ENCODE data around the gene TGFBR3.

TGFBR3 gene

DNA sequence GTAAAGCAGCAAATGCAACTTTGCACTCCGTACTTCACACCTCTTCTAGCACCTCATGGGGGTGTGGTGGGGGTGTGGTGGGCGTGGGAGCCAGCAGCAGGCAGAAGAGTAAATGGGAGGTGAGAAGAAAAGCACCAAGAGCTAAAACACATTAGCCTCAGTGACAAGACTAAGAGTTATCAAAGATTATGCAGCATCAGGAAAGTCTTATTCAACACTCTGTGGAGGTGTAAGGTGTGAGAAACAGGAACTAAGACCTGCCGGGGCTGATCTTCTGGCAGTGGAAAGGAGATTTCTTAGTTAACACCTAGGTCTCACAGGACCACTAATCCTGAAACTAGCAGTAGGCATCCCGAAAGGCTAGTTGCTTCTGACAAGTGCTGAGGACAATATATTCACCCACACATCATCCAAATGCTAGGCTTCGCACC, 9.9 kb downstream of the TGFBR3 start:
- Histone ChIP-seq H3K27me3 (ENCODE audit: insufficient read depth, low read length) (no peaks in the 10 kb centered on the region), H3K36me3 (ENCODE audit: insufficient read depth, low read length) (no peaks in the 10 kb centered on the region), H3K4me3 (ENCODE audit: low read length) (no peak overlapping the region), H3K9me3 (ENCODE audit: low read length) (no peaks in the 10 kb centered on the region), H3K4me1 (ENCODE audit: insufficient read depth, low read length) (peaks cover 12% of the 10 kb centered on the region), H2AFZ (ENCODE audit: low read depth, low read length) (no peak overlapping the region)

- H3K36me3 ChIP-seq (ENCODE audit: insufficient read depth, low read length), result no peaks in the 10 kb centered on the region
Measured at GRCh38 chr1:91874167-91874566, 11.8 kb downstream of the TGFBR3 start.

DNA sequence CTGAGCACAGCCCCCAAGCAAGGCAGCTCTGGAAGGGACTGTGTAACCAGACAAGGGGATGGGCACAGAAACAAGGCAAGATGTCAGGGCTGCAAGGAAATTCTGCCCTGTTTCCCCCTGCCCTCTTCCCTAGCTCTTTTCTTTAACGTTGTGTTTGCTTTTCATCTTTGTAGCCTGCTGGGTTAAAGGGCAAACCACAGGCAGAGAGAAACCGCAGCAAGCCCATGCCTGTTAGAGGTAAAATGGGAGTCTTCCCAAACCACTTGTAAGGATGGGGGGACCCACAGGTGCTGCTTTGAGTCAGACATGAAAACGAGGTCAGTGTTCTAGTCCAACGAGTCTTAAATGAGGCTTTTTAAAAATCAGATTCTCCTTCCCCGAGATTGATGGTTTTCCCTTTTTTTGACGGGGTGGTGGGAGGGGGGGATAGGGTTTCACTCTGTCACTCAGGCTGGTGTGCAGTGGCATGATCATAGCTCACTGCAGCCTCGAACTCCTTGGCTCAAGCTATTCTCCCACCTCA, 13.3 kb downstream of the TGFBR3 start:
- no peak overlapping the region for H3K4me3 ChIP-seq (ENCODE audit: low read length)
- H3K27me3 ChIP-seq (ENCODE audit: insufficient read depth, low read length), result no peaks in the 10 kb centered on the region
- no peaks in the 10 kb centered on the region for H3K9me3 ChIP-seq (ENCODE audit: low read length)
- no peak overlapping the region for H2AFZ ChIP-seq (ENCODE audit: low read depth, low read length)
- no peaks in the 10 kb centered on the region for H3K36me3 ChIP-seq (ENCODE audit: insufficient read depth, low read length)
- H3K4me1 ChIP-seq (ENCODE audit: insufficient read depth, low read length), result peaks cover 12% of the 10 kb centered on the region

More at GRCh38 chr1:91874167-91874566, 11.8 kb downstream of the TGFBR3 start:
- Histone ChIP-seq H2AFZ (ENCODE audit: low read depth, low read length) (no peak overlapping the region), H3K4me3 (ENCODE audit: low read length) (no peak overlapping the region), H3K4me1 (ENCODE audit: insufficient read depth, low read length) (peaks cover 12% of the 10 kb centered on the region), H3K9me3 (ENCODE audit: low read length) (no peaks in the 10 kb centered on the region), H3K27me3 (ENCODE audit: insufficient read depth, low read length) (no peaks in the 10 kb centered on the region)

DNA sequence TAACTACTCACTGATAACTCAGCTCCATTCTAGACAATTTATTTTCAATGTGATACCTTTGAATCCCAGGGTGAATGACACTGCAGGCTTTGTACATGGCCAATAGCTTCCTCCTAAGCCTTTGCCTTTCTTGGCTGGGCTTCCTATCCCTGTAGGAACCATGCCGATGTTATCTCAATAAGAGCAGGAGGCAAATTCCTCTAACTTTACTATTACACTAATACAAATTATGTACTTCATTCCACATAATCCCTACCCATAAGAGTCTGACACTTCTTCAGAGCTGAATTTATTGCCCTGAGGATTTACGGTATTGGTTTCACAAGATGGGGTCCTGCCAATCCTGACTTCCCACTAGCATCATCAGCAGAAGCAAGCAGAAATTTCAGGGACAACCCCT, 14.0 kb downstream of the TGFBR3 start:
- H3K4me1 ChIP-seq (ENCODE audit: insufficient read depth, low read length), result peaks cover 12% of the 10 kb centered on the region
- H2AFZ ChIP-seq (ENCODE audit: low read depth, low read length), result no peak overlapping the region
- no peaks in the 10 kb centered on the region for H3K27me3 ChIP-seq (ENCODE audit: insufficient read depth, low read length)
- no peaks in the 10 kb centered on the region for H3K9me3 ChIP-seq (ENCODE audit: low read length)
- no peak overlapping the region for H3K4me3 ChIP-seq (ENCODE audit: low read length)
- no peaks in the 10 kb centered on the region for H3K36me3 ChIP-seq (ENCODE audit: insufficient read depth, low read length)

- H3K4me1 ChIP-seq (ENCODE audit: insufficient read depth, low read length), result peaks cover 12% of the 10 kb centered on the region
- no peaks in the 10 kb centered on the region for H3K36me3 ChIP-seq (ENCODE audit: insufficient read depth, low read length)
- H2AFZ ChIP-seq (ENCODE audit: low read depth, low read length), result no peak overlapping the region
- H3K9me3 ChIP-seq (ENCODE audit: low read length), result no peaks in the 10 kb centered on the region
- no peaks in the 10 kb centered on the region for H3K27me3 ChIP-seq (ENCODE audit: insufficient read depth, low read length)
- H3K4me3 ChIP-seq (ENCODE audit: low read length), result no peak overlapping the region
Measured at GRCh38 chr1:91870322-91870721, 15.6 kb downstream of the TGFBR3 start.

- Histone ChIP-seq H3K4me3 (ENCODE audit: low read length) (no peak overlapping the region), H3K9me3 (ENCODE audit: low read length) (no peaks in the 10 kb centered on the region), H3K27me3 (ENCODE audit: insufficient read depth, low read length) (no peaks in the 10 kb centered on the region), H3K4me1 (ENCODE audit: insufficient read depth, low read length) (no peaks in the 10 kb centered on the region), H3K36me3 (ENCODE audit: insufficient read depth, low read length) (no peaks in the 10 kb centered on the region), H2AFZ (ENCODE audit: low read depth, low read length) (no peak overlapping the region)
Measured at GRCh38 chr1:91866425-91866824, 19.5 kb downstream of the TGFBR3 start.

GRCh38 chr1:91864017-91864700, 21.8 kb downstream of the TGFBR3 start:
- no peaks in the 10 kb centered on the region for H3K36me3 ChIP-seq (ENCODE audit: insufficient read depth, low read length)
- no peak overlapping the region for H3K4me3 ChIP-seq (ENCODE audit: low read length)
- H2AFZ ChIP-seq (ENCODE audit: low read depth, low read length), result no peak overlapping the region
- no peaks in the 10 kb centered on the region for H3K4me1 ChIP-seq (ENCODE audit: insufficient read depth, low read length)
- no peaks in the 10 kb centered on the region for H3K9me3 ChIP-seq (ENCODE audit: low read length)
- H3K27me3 ChIP-seq (ENCODE audit: insufficient read depth, low read length), result no peaks in the 10 kb centered on the region

- Histone ChIP-seq H2AFZ (ENCODE audit: low read depth, low read length) (no peak overlapping the region), H3K4me1 (ENCODE audit: insufficient read depth, low read length) (no peaks in the 10 kb centered on the region), H3K9me3 (ENCODE audit: low read length) (no peaks in the 10 kb centered on the region), H3K27me3 (ENCODE audit: insufficient read depth, low read length) (no peaks in the 10 kb centered on the region), H3K36me3 (ENCODE audit: insufficient read depth, low read length) (no peaks in the 10 kb centered on the region), H3K4me3 (ENCODE audit: low read length) (no peak overlapping the region)
Measured at GRCh38 chr1:91863498-91863897, 22.5 kb downstream of the TGFBR3 start.

GRCh38 chr1:91862120-91862519, 23.8 kb downstream of the TGFBR3 start:
- no peak overlapping the region for H3K4me3 ChIP-seq (ENCODE audit: low read length)
- no peaks in the 10 kb centered on the region for H3K27me3 ChIP-seq (ENCODE audit: insufficient read depth, low read length)
- no peaks in the 10 kb centered on the region for H3K4me1 ChIP-seq (ENCODE audit: insufficient read depth, low read length)
- no peaks in the 10 kb centered on the region for H3K36me3 ChIP-seq (ENCODE audit: insufficient read depth, low read length)
- H3K9me3 ChIP-seq (ENCODE audit: low read length), result no peaks in the 10 kb centered on the region
- no peak overlapping the region for H2AFZ ChIP-seq (ENCODE audit: low read depth, low read length)

GRCh38 chr1:91857557-91858239, 28.3 kb downstream of the TGFBR3 start:
- no peaks in the 10 kb centered on the region for H3K36me3 ChIP-seq (ENCODE audit: insufficient read depth, low read length)

DNA sequence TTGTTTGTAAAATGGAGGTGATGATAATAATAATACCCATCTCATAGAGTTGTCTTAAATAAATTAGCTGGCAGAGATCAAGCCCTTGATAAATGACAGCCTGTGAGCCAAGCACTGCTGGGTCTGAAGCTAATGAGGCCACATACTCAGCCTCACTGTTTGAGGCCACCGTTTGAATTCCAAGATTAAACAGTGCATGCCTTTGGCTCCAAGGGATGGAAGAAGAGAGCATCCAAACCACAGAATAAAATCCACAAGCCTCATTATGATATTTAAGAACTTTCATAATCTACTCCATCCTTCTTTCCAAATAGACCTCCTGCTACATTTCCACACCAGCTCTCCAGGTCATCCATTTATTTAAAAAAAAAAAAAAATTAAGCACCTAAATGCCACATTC, 29.0 kb downstream of the TGFBR3 start:
- Histone ChIP-seq H3K4me1 (ENCODE audit: insufficient read depth, low read length) (no peaks in the 10 kb centered on the region), H3K9me3 (ENCODE audit: low read length) (no peaks in the 10 kb centered on the region), H3K27me3 (ENCODE audit: insufficient read depth, low read length) (no peaks in the 10 kb centered on the region), H3K4me3 (ENCODE audit: low read length) (no peak overlapping the region), H2AFZ (ENCODE audit: low read depth, low read length) (no peak overlapping the region), H3K36me3 (ENCODE audit: insufficient read depth, low read length) (no peaks in the 10 kb centered on the region)

More at GRCh38 chr1:91857557-91858239, 28.3 kb downstream of the TGFBR3 start:
- H3K27me3 ChIP-seq (ENCODE audit: insufficient read depth, low read length), result no peaks in the 10 kb centered on the region
- H3K4me1 ChIP-seq (ENCODE audit: insufficient read depth, low read length), result no peaks in the 10 kb centered on the region
- H2AFZ ChIP-seq (ENCODE audit: low read depth, low read length), result no peak overlapping the region
- H3K4me3 ChIP-seq (ENCODE audit: low read length), result no peak overlapping the region
- no peaks in the 10 kb centered on the region for H3K9me3 ChIP-seq (ENCODE audit: low read length)

DNA sequence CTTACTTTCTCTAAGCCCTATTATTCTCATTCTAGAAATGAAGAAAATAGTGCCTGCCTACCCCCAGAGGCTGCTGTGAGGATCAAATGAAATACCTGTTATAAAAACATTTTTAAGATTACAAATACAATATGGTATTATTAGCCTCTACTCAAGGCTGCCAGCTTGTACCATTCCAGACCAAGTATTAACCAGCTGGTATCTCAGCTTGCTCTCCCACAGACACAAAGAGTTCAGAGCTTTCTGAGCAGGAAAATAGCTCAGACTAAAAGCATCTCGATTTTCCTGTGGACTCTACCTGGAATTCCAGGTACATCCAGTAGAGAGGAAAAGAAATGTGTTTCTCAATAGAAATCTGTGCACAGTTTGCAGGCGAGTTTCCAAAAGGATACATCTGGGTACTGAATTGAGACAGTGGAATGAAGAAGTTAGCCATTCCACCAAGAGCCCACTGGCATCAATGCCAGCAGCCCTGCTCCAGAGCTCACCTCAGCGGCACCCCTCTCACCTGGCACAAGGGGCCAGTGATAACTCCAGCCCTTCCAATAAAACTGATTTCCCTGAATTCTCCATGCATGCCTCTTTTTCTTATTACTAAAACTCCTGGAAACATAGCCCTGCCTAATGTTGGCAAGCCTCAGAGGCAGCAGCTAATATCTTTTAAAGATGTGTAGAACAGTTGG, 31.0 kb downstream of the TGFBR3 start:
- Histone ChIP-seq H2AFZ (ENCODE audit: low read depth, low read length) (no peak overlapping the region), H3K36me3 (ENCODE audit: insufficient read depth, low read length) (no peaks in the 10 kb centered on the region), H3K27me3 (ENCODE audit: insufficient read depth, low read length) (no peaks in the 10 kb centered on the region), H3K4me1 (ENCODE audit: insufficient read depth, low read length) (no peaks in the 10 kb centered on the region), H3K4me3 (ENCODE audit: low read length) (no peak overlapping the region), H3K9me3 (ENCODE audit: low read length) (no peaks in the 10 kb centered on the region)

- no peaks in the 10 kb centered on the region for H3K27me3 ChIP-seq (ENCODE audit: insufficient read depth, low read length)
- no peaks in the 10 kb centered on the region for H3K36me3 ChIP-seq (ENCODE audit: insufficient read depth, low read length)
- H3K9me3 ChIP-seq (ENCODE audit: low read length), result no peaks in the 10 kb centered on the region
- H3K4me1 ChIP-seq (ENCODE audit: insufficient read depth, low read length), result no peaks in the 10 kb centered on the region
- H3K4me3 ChIP-seq (ENCODE audit: low read length), result no peak overlapping the region
- H2AFZ ChIP-seq (ENCODE audit: low read depth, low read length), result no peak overlapping the region
Measured at GRCh38 chr1:91853397-91853796, 32.6 kb downstream of the TGFBR3 start.
